ENCODE results near the gene RGR.

The RGR gene

DNA sequence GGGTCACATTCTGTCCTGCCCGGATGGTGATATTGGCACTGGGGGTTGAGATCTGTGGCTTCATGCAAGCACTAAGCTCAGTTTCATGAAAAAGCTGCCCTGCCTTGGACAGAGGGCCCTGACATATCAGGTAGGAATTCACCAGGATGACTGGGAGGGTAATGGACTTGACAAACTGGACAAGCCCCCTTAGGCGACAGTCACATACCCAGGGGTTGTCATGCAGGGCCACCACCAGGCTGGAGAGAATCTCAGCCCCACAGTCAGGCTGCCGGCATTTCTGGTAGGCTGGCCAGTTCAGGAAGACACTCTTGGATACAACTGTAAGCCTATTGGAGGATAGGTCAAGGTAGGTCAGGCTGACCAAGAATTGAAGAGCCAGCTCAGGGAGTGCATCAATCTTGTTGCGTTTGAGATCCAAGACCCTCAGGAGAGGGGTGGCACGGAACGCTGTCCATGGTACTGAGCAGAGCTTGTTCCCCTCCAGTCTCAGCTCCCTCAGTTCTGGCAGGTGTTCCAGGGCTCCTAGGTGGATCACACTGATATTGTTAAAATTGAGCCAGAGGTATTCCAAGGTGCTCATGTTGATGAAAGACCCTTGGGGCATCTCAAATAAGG lies 20.3 kb upstream of the RGR start:
- DNase-seq: no peak

DNA sequence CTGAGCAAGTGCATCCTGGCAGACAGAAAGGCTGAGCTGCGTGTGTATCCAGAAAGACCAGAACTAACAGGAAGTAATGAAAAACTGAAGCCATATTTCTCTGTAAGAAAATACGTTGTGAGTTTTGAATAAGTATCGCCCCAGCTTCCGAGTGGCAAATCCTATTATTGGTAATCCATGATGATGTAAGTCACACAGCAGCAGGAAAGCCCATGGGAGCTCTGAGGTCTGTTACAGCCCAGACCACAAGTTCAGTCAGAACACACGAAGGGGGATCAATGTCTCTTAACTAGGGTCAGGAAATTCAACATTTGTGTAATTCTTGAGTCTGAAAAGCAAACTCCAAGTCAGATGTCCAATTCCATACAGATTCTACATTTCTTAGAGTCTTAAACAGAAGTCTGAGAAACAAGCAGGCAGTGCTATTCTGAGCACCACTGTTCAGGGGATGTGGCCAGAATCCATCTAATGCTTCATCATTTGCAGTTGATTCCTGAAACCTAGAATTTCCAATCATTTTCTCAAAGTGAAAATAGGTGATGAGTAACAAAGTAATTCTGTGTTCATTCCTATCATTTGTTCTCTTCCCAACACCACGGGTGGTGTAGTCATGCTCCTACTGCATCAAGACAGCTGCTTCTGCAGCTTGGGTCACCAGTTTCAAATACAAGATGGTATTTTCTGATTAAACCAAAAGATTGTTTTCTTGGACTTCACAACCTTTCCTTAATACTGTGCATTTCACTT lies 19.3 kb upstream of the RGR start, which contains the start of gene LRIT2:
Gene LRIT2 (minus strand): TSS at position 118 of the 747 bp plus-strand sequence. CDS start 24 bp downstream, at position 94.
- no peak for DNase-seq

DNA sequence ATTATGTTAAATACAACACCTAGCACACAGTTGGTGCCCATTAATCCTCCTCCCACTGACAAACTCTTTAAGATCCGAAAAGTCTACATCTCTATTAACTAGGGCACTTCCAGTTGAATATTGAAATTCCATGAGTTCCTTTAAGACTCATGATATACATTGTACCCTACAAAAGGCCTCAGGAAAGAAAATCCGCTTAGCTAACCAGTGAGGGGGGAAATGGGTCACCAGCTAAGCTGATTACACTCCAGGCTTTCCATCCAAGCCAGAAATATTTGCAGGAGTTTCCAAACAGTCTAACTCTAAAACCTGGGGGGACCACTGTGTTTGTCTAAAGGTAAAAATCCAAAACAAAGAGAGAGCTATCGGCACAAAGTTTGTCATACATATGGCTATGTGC lies 18.2 kb upstream of the RGR start:
- no peak for DNase-seq

GRCh38 chr10:84227810-84228209 lies 17.0 kb upstream of the RGR start:
- DNase-seq: no peak

GRCh38 chr10:84230359-84230758 lies 14.5 kb upstream of the RGR start:
- DNase-seq: no peak

- no peak for DNase-seq
These were observed 12.5 kb upstream of the RGR start for GRCh38 chr10:84232376-84232775.

DNA sequence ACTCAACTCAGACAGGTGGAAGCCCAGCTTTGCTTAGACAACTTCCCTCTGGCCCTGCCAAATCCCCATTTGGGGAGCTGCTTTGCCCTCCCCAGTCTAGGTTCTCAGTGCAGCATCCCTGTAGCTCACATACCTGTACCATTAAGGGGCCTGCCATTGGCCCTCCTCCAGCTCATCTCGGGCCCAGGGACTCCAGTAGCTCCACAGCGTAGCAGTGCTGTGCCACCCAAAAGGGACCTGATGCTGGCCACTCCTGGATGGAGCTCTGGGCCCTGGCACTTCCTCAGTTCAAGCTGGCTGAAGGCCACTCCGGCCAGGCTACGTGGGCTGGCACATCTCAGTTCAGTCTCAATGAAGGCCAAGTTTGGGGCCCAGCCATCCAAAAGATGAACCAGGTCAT lies 10.9 kb upstream of the RGR start:
- no peak for DNase-seq

GRCh38 chr10:84234479-84234878 lies 10.4 kb upstream of the RGR start:
- no peak for DNase-seq

DNA sequence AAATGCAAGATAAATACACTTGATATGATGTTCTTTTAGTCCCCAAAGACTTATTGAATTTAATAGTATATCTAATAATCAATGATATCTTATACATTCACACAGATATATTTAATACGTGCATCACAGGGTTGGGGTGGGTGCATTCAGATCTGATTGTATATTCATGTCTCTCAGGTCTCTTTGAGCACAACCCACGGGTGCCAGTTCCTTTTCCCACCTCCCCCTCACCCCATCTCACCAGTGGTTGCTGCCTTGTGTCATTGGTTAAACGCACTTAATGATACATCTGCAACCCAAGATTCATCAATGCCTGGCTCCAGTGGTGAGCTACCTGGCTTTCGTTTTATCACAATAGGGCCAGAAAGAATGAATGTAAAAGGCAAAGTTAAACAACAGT lies 9.8 kb upstream of the RGR start:
- DNase-seq: no peak

DNA sequence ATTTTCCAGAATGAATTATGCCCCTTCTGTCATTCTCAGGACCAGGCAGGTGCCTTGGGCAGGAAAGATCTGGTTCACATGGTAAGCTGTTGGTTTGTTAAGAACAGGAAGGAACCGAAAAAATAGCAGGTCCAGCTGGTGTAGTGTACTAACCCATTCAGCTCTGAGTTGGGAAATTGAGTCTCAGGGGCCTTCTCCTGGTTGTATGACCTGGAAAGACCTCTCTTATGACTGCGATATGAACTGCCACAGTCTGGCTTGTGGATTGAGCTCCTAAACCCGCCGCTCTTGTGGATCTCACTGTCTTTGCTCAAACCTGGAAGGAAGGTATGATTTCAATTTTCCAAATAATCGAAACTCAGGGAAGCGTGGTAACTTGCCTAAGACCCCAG lies 8.1 kb upstream of the RGR start:
- no peak for DNase-seq

- no peak for DNase-seq
These were observed 7.4 kb upstream of the RGR start for GRCh38 chr10:84237199-84238051.

- DNase-seq: no peak
These were observed 5.9 kb upstream of the RGR start for GRCh38 chr10:84238909-84239308.

- no peak for DNase-seq
These were observed 3.6 kb upstream of the RGR start, which contains the start of gene LRIT1 for GRCh38 chr10:84241185-84241790. LRIT1 (minus strand) TSS chr10:84241546; CDS start chr10:84241439, 107 bp downstream.

DNA sequence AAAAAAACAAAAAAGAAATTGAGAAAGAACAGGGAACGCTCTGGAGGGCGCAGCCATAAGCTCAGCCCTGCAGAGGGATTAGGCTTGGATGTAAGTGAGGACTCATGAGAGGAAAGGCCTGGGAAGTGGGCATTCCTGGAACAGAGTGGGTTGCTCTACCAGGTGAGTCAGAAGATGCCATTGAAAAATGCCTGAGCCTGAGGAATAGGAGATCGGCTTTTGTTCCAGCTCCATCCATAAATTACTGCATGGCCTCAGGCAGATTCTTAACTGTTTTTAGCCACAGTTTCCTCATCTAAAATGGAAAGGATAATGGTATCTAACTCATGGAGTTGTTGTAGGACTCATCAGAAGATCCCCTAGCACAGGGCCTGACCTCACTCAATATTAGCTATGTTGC lies 1.1 kb upstream of the RGR start:
- DNase-seq: no peak

GRCh38 chr10:84247496-84247895 lies 2.6 kb downstream of the RGR start:
- DNase-seq: no peak

DNA sequence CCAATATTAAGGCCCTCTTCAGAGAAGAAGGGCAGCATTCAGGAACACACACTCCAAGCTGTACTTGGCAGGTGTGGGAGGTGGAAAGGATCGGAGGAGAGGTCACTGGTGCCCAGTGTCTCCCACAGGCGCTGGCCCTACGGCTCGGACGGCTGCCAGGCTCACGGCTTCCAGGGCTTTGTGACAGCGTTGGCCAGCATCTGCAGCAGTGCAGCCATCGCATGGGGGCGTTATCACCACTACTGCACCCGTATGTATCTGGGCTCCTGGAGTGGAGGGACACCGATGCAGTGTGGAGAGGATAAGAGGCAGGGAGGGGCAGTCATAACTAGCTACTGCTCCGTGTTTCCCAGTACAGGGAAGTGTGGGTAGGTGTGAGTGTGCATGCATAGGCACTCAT lies 3.9 kb downstream of the RGR start:
- DNase-seq: no peak

- DNase-seq: no peak
These were observed 10.0 kb downstream of the RGR start for GRCh38 chr10:84254552-84255478.

- no peak for DNase-seq
These were observed 11.9 kb downstream of the RGR start for GRCh38 chr10:84256510-84257342.

GRCh38 chr10:84257343-84258020 lies 12.6 kb downstream of the RGR start:
- DNase-seq: no peak

DNA sequence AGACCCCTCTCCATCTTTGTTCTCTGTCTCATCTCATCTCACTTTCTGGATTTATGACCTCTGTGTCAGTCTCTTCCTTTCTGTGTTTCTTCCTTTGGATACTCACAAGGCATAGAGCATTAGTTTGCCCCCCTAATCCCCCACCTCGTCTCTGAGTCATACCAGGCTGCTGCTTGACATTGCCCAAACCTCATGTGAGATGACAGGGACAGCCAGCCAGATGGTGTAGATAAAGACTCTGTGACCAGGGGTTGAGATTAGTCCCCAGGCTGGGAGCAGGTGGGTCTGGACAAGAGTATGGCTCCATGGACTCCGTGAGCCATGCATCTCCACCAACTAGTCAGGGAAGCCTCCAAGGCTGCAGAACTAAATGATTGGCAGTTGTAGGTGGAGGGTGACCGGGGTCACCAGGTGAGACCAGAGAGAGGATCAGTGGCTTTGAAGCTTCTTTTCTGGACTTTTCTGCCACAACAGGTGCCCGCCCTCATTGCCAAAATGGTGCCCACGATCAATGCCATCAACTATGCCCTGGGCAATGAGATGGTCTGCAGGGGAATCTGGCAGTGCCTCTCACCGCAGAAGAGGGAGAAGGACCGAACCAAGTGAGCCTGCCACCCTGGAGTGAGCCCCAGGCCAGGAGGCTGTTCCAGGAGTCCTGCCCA lies 13.3 kb downstream of the RGR start:
- DNase-seq: no peak
